GM23338 (cell line): ENCODE results near the gene CNTNAP4. TPM values are rescaled to one million over a fixed set of nuclear protein-coding genes. Genes with fewer than 3 reads are reported as not detected.

ENCODE experiments used
- ATAC-seq: fragments of 200-7000 bp; cut with Tn5 transposase; 3 replicates; pipeline ENCODE4 v1.9.1; 2020
- DNase-seq: peaks from one replicate; pipeline ENCODE4 v3.0.0-alpha.2; 2015; ENCODE audit warnings: low spot score
- H2AFZ ChIP-seq: fragments of 200-600 bp; sonication (generic); 2 replicates; pipeline ENCODE4 v1.8.0; 2016; ENCODE audit warnings: antibody characterized with exemption, mild to moderate bottlenecking, moderate library complexity
- H3F3A ChIP-seq: fragments of 200-600 bp; sonication (generic); replicated peaks from 2 replicates; pipeline ENCODE4 v1.8.0; 2017; ENCODE audit warnings: antibody characterized with exemption, mixed run types, low read depth
- H3K27ac ChIP-seq: fragments of 200-600 bp; sonication (generic); 2 replicates; pipeline ENCODE4 v1.6.1; 2016; ENCODE audit warnings: low read depth
- H3K27me3 ChIP-seq: fragments of 200-600 bp; sonication (generic); 2 replicates; pipeline ENCODE4 v1.8.0; 2016; ENCODE audit warnings: mild to moderate bottlenecking, mixed run types, moderate library complexity; ENCODE audit not compliant: insufficient read depth
- H3K36me3 ChIP-seq: fragments of 200-600 bp; sonication (generic); 2 replicates; pipeline ENCODE4 v1.8.0; 2016; ENCODE audit warnings: mild to moderate bottlenecking; ENCODE audit not compliant: insufficient read depth
- H3K4me1 ChIP-seq: fragments of 200-600 bp; sonication (generic); 2 replicates; pipeline ENCODE4 v1.8.0; 2016; ENCODE audit warnings: mild to moderate bottlenecking, moderate library complexity; ENCODE audit not compliant: insufficient read depth
- H3K4me2 ChIP-seq: fragments of 200-600 bp; sonication (generic); 2 replicates; pipeline ENCODE4 v1.7.1; 2017; ENCODE audit warnings: mixed run types
- H3K4me3 ChIP-seq: fragments of 200-600 bp; sonication (generic); 2 replicates; pipeline ENCODE4 v1.6.1; 2016; ENCODE audit warnings: mixed run types
- H3K79me2 ChIP-seq: fragments of 200-600 bp; sonication (generic); replicated peaks from 2 replicates; pipeline ENCODE4 v1.8.0; 2017; ENCODE audit warnings: mild to moderate bottlenecking; ENCODE audit not compliant: insufficient read depth
- H3K9me2 ChIP-seq: fragments of 200-600 bp; sonication (generic); 2 replicates; pipeline ENCODE4 v1.8.0; 2017; ENCODE audit not compliant: insufficient read depth
- H4K20me1 ChIP-seq: fragments of 200-600 bp; sonication (generic); replicated peaks from 2 replicates; pipeline ENCODE4 v1.8.0; 2017; ENCODE audit warnings: mild to moderate bottlenecking; ENCODE audit not compliant: insufficient read depth
- H3K27ac Mint-ChIP-seq: 2 replicates; pipeline ENCODE4 v1.8.0; 2020; ENCODE audit warnings: inconsistent platforms, mild to moderate bottlenecking, moderate library complexity, mixed read lengths
- H3K27me3 Mint-ChIP-seq: 3 replicates; pipeline ENCODE4 v1.8.0; 2022; ENCODE audit warnings: low read depth, mild to moderate bottlenecking, moderate library complexity, mixed read lengths, inconsistent platforms; ENCODE audit not compliant: insufficient read depth, poor library complexity
- H3K36me3 Mint-ChIP-seq: 3 replicates; pipeline ENCODE4 v1.8.0; 2021; ENCODE audit warnings: low read depth, mild to moderate bottlenecking, inconsistent platforms, moderate library complexity, mixed read lengths
- H3K4me1 Mint-ChIP-seq: 3 replicates; pipeline ENCODE4 v1.8.0; 2020; ENCODE audit warnings: mild to moderate bottlenecking, inconsistent platforms, mixed read lengths
- H3K4me3 Mint-ChIP-seq: 3 replicates; pipeline ENCODE4 v1.8.0; 2021; ENCODE audit warnings: moderate library complexity, mild to moderate bottlenecking, inconsistent platforms, mixed read lengths
- H3K9me3 Mint-ChIP-seq: 3 replicates; pipeline ENCODE4 v1.8.0; 2020; ENCODE audit warnings: moderate library complexity, mild to moderate bottlenecking, inconsistent platforms, mixed read lengths
- POLR2AphosphoS5 ChIP-seq: IDR thresholded peaks from 2 replicates; pipeline ENCODE4 v1.6.1; 2016; ENCODE audit warnings: antibody characterized with exemption, low read depth
- polyA plus RNA-seq: library from polyadenylated mRNA; unstranded; fragments of >200 nt; fragmentation: Nextera tagmentation; extraction: Ambion mirVana; gene quantifications from 2 replicates; pipeline ENCODE4 v1.2.1, GENCODE V29; 2016
- total RNA-seq: library from RNA; depleted of rRNA; stranded (reverse); fragments of >200 nt; shearing (Covaris generic); gene quantifications from 2 replicates; pipeline ENCODE4 v1.2.3, GENCODE V29; 2014
- TF ChIP-seq, protein P1 (sequence below): fragments of 250-450 bp; sonication (Bioruptor Pico); IDR thresholded peaks from 2 replicates; pipeline ENCODE4 v1.5.0; 2020; ENCODE audit warnings: mild to moderate bottlenecking, moderate library complexity
- TF ChIP-seq, protein P2 (sequence below): IDR thresholded peaks from one replicate; pipeline ENCODE4 v1.6.1; 2018; ENCODE audit warnings: antibody characterized with exemption; ENCODE audit not compliant: unreplicated experiment

The CNTNAP4 gene
- total and polyA plus RNA-seq, 2 experiments from 2014 or later: not detected

DNA sequence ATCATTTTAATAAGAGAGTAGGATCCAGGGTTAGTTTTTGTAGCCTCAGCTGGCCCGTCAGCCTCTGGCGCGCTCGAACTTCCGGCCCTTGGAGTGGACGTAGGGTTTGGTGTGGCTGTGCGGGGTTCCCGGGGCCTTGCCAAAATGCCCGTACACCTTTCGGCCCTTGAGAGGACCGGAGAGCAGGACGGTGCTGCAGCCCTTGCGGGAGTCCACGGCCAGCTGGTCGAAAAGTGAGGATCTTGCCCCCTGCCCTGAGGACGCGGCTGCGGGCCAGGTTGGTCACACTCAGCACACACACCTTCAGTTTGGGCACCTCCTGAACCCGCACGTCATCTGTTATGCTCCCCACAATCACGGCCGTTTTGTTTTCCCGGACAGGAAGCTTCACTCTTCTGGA lies 42.2 kb upstream of the CNTNAP4 start:
- no peak overlapping the region for H3K27ac Mint-ChIP-seq
- no peak overlapping the region for H2AFZ ChIP-seq
- H3K9me2 ChIP-seq: no peaks in the 10 kb centered on the region
- no peak overlapping the region for H3K27ac ChIP-seq
- no peak overlapping the region for H3K4me2 ChIP-seq
- ATAC-seq (no peak), DNase-seq (no peak)
- H3K4me3 Mint-ChIP-seq: no peak overlapping the region
- no peaks in the 10 kb centered on the region for H3K4me1 Mint-ChIP-seq
- H3K36me3 Mint-ChIP-seq: peaks cover 6% of the 10 kb centered on the region; the same call in 2 of the 3 replicates
- H3K4me3 ChIP-seq: no peak overlapping the region
- H3K36me3 ChIP-seq: no peaks in the 10 kb centered on the region
- H3F3A ChIP-seq: no peaks in the 10 kb centered on the region
- TF ChIP-seq, protein P1, sequence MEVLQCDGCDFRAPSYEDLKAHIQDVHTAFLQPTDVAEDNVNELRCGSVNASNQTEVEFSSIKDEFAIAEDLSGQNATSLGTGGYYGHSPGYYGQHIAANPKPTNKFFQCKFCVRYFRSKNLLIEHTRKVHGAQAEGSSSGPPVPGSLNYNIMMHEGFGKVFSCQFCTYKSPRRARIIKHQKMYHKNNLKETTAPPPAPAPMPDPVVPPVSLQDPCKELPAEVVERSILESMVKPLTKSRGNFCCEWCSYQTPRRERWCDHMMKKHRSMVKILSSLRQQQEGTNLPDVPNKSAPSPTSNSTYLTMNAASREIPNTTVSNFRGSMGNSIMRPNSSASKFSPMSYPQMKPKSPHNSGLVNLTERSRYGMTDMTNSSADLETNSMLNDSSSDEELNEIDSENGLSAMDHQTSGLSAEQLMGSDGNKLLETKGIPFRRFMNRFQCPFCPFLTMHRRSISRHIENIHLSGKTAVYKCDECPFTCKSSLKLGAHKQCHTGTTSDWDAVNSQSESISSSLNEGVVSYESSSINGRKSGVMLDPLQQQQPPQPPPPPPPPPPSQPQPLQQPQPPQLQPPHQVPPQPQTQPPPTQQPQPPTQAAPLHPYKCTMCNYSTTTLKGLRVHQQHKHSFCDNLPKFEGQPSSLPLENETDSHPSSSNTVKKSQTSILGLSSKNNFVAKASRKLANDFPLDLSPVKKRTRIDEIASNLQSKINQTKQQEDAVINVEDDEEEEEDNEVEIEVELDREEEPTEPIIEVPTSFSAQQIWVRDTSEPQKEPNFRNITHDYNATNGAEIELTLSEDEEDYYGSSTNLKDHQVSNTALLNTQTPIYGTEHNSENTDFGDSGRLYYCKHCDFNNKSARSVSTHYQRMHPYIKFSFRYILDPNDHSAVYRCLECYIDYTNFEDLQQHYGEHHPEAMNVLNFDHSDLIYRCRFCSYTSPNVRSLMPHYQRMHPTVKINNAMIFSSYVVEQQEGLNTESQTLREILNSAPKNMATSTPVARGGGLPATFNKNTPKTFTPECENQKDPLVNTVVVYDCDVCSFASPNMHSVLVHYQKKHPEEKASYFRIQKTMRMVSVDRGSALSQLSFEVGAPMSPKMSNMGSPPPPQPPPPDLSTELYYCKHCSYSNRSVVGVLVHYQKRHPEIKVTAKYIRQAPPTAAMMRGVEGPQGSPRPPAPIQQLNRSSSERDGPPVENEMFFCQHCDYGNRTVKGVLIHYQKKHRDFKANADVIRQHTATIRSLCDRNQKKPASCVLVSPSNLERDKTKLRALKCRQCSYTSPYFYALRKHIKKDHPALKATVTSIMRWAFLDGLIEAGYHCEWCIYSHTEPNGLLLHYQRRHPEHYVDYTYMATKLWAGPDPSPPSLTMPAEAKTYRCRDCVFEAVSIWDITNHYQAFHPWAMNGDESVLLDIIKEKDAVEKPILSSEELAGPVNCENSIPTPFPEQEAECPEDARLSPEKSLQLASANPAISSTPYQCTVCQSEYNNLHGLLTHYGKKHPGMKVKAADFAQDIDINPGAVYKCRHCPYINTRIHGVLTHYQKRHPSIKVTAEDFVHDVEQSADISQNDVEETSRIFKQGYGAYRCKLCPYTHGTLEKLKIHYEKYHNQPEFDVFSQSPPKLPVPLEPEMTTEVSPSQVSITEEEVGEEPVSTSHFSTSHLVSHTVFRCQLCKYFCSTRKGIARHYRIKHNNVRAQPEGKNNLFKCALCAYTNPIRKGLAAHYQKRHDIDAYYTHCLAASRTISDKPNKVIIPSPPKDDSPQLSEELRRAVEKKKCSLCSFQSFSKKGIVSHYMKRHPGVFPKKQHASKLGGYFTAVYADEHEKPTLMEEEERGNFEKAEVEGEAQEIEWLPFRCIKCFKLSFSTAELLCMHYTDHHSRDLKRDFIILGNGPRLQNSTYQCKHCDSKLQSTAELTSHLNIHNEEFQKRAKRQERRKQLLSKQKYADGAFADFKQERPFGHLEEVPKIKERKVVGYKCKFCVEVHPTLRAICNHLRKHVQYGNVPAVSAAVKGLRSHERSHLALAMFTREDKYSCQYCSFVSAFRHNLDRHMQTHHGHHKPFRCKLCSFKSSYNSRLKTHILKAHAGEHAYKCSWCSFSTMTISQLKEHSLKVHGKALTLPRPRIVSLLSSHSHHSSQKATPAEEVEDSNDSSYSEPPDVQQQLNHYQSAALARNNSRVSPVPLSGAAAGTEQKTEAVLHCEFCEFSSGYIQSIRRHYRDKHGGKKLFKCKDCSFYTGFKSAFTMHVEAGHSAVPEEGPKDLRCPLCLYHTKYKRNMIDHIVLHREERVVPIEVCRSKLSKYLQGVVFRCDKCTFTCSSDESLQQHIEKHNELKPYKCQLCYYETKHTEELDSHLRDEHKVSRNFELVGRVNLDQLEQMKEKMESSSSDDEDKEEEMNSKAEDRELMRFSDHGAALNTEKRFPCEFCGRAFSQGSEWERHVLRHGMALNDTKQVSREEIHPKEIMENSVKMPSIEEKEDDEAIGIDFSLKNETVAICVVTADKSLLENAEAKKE: no peak
- TF ChIP-seq POLR2AphosphoS5: no peak
- H3K79me2 ChIP-seq: no peaks in the 10 kb centered on the region
- peaks cover 62% of the 10 kb centered on the region for H3K9me3 Mint-ChIP-seq
- H4K20me1 ChIP-seq: no peaks in the 10 kb centered on the region
- H3K27me3 ChIP-seq: no peaks in the 10 kb centered on the region
- no peaks in the 10 kb centered on the region for H3K27me3 Mint-ChIP-seq
- H3K4me1 ChIP-seq: no peaks in the 10 kb centered on the region

- no peaks in the 10 kb centered on the region for H3K27me3 Mint-ChIP-seq
Observed at GRCh38 chr16:76235426-76235825, 41.8 kb upstream of the CNTNAP4 start.

More at GRCh38 chr16:76235426-76235825, 41.8 kb upstream of the CNTNAP4 start:
- Histone ChIP-seq H3F3A (no peaks in the 10 kb centered on the region), H2AFZ (no peak overlapping the region), H3K27ac (no peak overlapping the region), H3K4me1 (no peaks in the 10 kb centered on the region), H3K27me3 (no peaks in the 10 kb centered on the region), H3K4me3 (no peak overlapping the region), H3K4me2 (no peak overlapping the region), H4K20me1 (no peaks in the 10 kb centered on the region), H3K36me3 (no peaks in the 10 kb centered on the region), H3K79me2 (no peaks in the 10 kb centered on the region), H3K9me2 (no peaks in the 10 kb centered on the region)
- ATAC-seq (no peak), DNase-seq (no peak)
- Mint-ChIP-seq H3K36me3 (peaks cover 6% of the 10 kb centered on the region; the same call in 2 of the 3 replicates), H3K4me3 (no peak overlapping the region), H3K4me1 (no peaks in the 10 kb centered on the region), H3K9me3 (peaks cover 63% of the 10 kb centered on the region), H3K27ac (no peak overlapping the region)
- TF ChIP-seq, protein P2, sequence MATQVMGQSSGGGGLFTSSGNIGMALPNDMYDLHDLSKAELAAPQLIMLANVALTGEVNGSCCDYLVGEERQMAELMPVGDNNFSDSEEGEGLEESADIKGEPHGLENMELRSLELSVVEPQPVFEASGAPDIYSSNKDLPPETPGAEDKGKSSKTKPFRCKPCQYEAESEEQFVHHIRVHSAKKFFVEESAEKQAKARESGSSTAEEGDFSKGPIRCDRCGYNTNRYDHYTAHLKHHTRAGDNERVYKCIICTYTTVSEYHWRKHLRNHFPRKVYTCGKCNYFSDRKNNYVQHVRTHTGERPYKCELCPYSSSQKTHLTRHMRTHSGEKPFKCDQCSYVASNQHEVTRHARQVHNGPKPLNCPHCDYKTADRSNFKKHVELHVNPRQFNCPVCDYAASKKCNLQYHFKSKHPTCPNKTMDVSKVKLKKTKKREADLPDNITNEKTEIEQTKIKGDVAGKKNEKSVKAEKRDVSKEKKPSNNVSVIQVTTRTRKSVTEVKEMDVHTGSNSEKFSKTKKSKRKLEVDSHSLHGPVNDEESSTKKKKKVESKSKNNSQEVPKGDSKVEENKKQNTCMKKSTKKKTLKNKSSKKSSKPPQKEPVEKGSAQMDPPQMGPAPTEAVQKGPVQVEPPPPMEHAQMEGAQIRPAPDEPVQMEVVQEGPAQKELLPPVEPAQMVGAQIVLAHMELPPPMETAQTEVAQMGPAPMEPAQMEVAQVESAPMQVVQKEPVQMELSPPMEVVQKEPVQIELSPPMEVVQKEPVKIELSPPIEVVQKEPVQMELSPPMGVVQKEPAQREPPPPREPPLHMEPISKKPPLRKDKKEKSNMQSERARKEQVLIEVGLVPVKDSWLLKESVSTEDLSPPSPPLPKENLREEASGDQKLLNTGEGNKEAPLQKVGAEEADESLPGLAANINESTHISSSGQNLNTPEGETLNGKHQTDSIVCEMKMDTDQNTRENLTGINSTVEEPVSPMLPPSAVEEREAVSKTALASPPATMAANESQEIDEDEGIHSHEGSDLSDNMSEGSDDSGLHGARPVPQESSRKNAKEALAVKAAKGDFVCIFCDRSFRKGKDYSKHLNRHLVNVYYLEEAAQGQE: no peak
